Activated T-helper 1 cell treated with anti-CD3 and anti-CD28 coated beads, Interleukin-12 subunit alpha, Interleukin-12 subunit beta, Interleukin-2, Interleukin-4 antibody, amounts not matched to agents 30 ng/mL and 10 ng/mL and 1 ng/mL, durations not matched to agents 14 hours and 24 hours and 36 hours (primary cell): ENCODE data around the gene CCP110. TPM values are rescaled to one million over a fixed set of nuclear protein-coding genes. Genes with fewer than 3 reads are reported as not detected.

Experiments used
- DNase-seq: peaks from one replicate; pipeline ENCODE4 v3.0.0; 2021; ENCODE audit warnings: low spot score
- H3K27ac Mint-ChIP-seq: one replicate; pipeline ENCODE4 v1.8.0; 2021; ENCODE audit warnings: mild to moderate bottlenecking, mixed read lengths
- H3K27me3 Mint-ChIP-seq: one replicate; pipeline ENCODE4 v1.8.0; 2022; ENCODE audit warnings: mild to moderate bottlenecking, moderate library complexity, mixed read lengths; ENCODE audit not compliant: insufficient read depth
- H3K36me3 Mint-ChIP-seq: one replicate; pipeline ENCODE4 v1.8.0; 2021; ENCODE audit warnings: low read depth, mixed read lengths
- H3K4me1 Mint-ChIP-seq: one replicate; pipeline ENCODE4 v1.8.0; 2021; ENCODE audit warnings: low read depth, mixed read lengths
- H3K4me3 Mint-ChIP-seq: one replicate; pipeline ENCODE4 v1.8.0; 2021; ENCODE audit warnings: mild to moderate bottlenecking, moderate library complexity, mixed read lengths
- H3K9me3 Mint-ChIP-seq: one replicate; pipeline ENCODE4 v1.8.0; 2021; ENCODE audit warnings: mixed read lengths
- intact Hi-C: fragments of 100-400 bp; cut with micrococcal nuclease; formaldehyde crosslinking; loops from one replicate; pipeline ENCODE4 v1.15.1; 2024
- total RNA-seq: library from RNA; stranded (reverse); gene quantifications from 2 replicates; pipeline ENCODE4 v1.2.3, GENCODE V29; 2022

The CCP110 gene
- total RNA-seq, 1 donor from 2014 or later, result 31.4 TPM

DNA sequence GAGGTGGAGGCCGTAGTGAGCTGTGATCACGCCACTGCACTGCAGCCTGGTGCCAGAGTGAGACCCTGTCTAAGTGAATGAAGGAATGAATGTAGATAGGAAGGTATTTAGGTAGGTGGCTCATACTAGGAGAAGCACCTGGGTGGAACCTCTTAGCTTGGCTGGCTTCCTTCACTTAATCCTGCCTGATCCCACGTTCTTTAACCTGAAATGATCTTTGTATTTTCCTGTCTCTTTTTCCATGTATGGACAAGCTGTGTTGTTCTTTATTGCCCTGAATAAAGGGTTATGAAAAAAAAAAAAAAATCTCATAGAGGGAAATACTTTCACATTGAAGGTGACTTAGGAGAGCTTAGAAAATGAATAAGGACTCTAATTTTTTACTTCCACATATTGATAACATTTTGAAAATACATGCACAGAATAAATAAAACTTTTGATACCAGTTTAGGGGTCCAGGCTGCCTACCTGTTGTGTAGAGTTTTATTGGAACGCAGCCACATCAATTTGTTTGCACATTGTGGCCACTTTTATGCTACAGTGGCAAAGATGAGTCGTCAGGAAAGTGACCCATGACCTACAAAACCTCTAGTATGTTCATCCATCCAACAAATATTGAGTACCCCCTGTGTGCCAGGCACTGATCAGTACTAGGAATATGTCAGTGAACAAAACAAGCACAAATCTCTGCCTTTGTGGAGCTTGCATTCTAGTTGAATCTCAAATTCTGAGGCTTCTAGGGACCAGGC, 76.4 kb downstream of the CCP110 start:
- DNase-seq, result no peak
- peaks cover 7% of the 10 kb centered on the region for H3K36me3 Mint-ChIP-seq
- H3K9me3 Mint-ChIP-seq, result no peaks in the 10 kb centered on the region
- intact Hi-C loops, result loop anchor here (5.0 kb wide), 1 partner anchor 117 kb away; the partner anchor contains the start of genes IQCK and KNOP1
- no peaks in the 10 kb centered on the region for H3K4me1 Mint-ChIP-seq
- no peaks in the 10 kb centered on the region for H3K27me3 Mint-ChIP-seq
- H3K4me3 Mint-ChIP-seq, result no peak overlapping the region
- H3K27ac Mint-ChIP-seq, result no peak overlapping the region

DNA sequence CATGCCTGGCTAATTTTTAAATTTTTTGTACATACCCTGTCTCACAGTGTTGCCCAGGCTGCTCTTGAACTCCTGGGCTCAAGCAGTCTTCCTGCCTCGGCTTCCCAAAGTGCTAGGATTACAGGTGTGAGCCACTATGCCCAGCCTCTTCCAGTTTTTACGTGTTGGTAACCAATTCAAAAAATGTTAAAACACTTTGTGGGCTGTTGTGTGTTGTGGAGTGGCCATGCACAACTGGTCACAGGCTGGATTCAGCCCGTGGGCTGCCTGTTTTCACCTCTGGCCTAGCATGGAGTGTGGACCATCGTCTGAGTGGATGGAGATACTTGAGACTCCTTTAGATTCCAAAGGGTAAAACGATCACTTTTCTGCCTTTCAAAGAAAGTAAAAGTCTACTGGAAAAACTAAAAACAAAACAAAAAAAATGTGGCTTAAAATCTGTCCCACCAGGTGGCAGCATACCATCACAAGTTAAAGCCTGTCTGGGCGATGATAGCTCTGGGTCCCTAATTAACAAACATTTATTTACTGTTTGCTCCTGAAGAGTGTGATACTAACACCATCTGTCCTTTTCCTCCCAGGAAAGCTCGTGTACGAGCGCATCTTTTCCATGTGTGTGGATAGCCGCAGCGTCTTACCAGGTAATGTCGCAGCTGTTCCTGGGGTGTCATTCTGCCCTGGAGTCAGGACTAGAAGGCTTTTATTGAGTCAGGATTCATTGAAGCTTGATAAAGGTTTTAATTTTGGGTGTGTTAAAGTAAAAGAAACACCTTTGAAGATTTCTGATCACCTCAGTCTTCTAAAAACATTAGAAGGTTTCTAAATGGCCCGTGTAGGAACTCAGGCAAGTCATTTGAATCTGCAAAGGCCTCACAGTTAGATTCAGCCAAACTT, 77.6 kb downstream of the CCP110 start:
- H3K4me3 Mint-ChIP-seq, result no peak overlapping the region
- no peaks in the 10 kb centered on the region for H3K27me3 Mint-ChIP-seq
- DNase-seq, result no peak
- H3K4me1 Mint-ChIP-seq, result no peaks in the 10 kb centered on the region
- intact Hi-C loops, result loop anchor here (1.0 to 5.0 kb wide), 2 partner anchors 116 to 285 kb away; partner anchors contain the start of genes IQCK and KNOP1
- H3K27ac Mint-ChIP-seq, result no peak overlapping the region
- H3K9me3 Mint-ChIP-seq, result peaks cover 4% of the 10 kb centered on the region
- peaks cover 16% of the 10 kb centered on the region for H3K36me3 Mint-ChIP-seq

Other genes with a start within 250 kb of the CCP110 start
- not detected in 2 replicates for gene CLEC19A, start 238.2 kb upstream of the CCP110 start, total RNA-seq
- gene TMC5, start 106.1 kb upstream of the CCP110 start, total RNA-seq, result 0.10 and 0.26 TPM in 2 replicates
- gene GDE1, start 1.8 kb upstream of the CCP110 start, total RNA-seq, result 24.1 and 29.5 TPM in 2 replicates
- gene VPS35L, start 31.8 kb downstream of the CCP110 start, total RNA-seq, result 36.2 and 37.4 TPM in 2 replicates
- gene KNOP1, start 194.3 kb downstream of the CCP110 start, total RNA-seq, result 35.3 and 36.0 TPM in 2 replicates
- gene IQCK, start 194.3 kb downstream of the CCP110 start, total RNA-seq, result 1.1 and 2.0 TPM in 2 replicates